Inflammatory macrophage treated with lipopolysaccharide for 1 hour (primary cell): ENCODE measurements around the gene DMBX1.

ENCODE experiments used
- DNase-seq, 2 donors: peaks; one replicate each; pipeline ENCODE4 v3.0.0-alpha.2; 2020 to 2022

DMBX1 gene

GRCh38 chr1:46461017-46461808 lies 28.4 kb upstream of the DMBX1 start:
- no peak for DNase-seq

- no peak for DNase-seq
These were observed 27.7 kb upstream of the DMBX1 start for GRCh38 chr1:46461809-46462448.

GRCh38 chr1:46464013-46464548 lies 25.6 kb upstream of the DMBX1 start:
- DNase-seq = no peak

- no peak for DNase-seq
These were observed 24.7 kb upstream of the DMBX1 start for GRCh38 chr1:46464915-46465314.

DNA sequence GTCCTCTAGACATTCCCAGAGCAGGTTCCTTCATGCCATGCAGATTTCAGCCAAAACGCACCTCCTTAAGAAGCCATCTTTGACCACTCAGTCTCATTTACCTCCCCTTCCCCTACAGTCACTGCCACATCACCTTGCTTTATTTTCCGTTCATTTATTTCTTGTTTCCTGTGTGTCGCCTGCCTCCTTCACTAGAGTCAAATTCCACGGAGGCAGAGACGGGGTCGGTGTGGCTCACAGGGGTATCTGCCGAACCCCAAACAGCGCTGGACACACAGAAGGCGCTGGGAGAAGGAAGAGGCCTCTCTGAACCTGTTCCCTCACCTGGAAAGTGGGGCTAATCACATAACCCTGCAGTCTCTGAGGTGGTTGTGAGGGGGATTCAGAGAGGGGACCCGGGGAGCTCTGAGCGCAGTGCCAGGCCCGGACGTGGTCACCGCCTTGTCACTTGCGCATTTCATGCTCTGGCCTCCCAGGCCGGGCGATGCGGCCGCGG lies 23.6 kb upstream of the DMBX1 start:
- DNase-seq = no peak

- DNase-seq = no peak
These were observed 23.0 kb upstream of the DMBX1 start for GRCh38 chr1:46466477-46467182.

DNA sequence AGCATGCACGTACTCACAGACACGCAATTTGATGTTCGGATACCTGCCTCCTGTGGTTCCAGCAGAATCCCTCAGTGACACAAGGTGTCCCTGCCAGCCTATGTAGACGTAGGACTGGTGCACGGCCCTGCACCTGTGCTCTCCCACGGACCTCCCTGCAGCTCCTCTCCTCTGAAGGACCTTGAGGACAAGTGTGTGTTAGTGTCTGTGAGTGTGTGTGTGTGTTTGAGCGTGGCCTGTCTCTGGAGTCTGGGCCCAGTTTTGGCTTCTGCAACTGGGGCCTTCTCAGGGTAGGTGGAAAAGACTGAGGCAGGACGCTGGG lies 22.5 kb upstream of the DMBX1 start:
- no peak for DNase-seq

DNA sequence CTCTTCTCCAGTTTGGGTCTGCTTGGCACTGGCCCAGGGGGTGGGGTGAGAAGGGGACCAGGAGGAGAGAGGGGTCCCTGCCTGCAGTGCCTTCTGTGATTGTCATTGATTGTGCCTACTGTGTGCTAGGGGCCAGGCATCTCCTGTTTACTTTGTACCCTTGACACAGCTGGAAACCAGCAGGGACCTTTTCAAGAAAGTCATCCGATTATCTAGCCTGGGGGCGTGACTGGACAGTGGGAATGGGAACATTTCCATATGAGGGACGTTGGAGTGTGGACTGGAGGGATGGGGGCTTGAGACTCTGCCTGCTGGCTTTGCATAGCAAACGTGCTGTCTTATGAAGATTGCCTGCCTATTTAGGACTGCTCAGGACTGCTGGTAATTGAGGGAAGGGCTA lies 19.8 kb upstream of the DMBX1 start:
- no peak for DNase-seq

GRCh38 chr1:46471848-46472492 lies 17.7 kb upstream of the DMBX1 start:
- no peak for DNase-seq

GRCh38 chr1:46472498-46473181 lies 17.0 kb upstream of the DMBX1 start:
- no peak for DNase-seq

- DNase-seq = no peak
These were observed 15.6 kb upstream of the DMBX1 start for GRCh38 chr1:46473991-46474390.

DNA sequence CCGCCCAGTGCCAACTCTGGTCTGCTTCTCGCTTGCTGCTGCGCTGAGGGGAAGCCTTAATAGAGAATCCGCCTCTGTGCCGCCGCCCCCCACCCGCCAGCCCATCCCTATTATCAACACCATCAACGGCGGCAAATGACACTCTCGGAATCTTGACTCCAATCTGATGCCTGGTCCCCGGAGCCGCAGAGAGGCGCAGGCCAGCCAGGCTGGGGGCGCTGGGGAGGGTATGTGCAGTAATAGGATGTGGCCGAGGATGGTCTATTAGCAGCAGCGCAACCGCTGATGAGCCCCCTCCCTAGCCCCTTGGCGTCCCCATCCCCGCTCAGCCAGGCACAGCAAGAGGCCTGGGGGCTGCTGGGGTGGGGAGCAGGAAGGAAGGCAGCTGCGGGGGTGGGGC lies 15.1 kb upstream of the DMBX1 start:
- no peak for DNase-seq

DNA sequence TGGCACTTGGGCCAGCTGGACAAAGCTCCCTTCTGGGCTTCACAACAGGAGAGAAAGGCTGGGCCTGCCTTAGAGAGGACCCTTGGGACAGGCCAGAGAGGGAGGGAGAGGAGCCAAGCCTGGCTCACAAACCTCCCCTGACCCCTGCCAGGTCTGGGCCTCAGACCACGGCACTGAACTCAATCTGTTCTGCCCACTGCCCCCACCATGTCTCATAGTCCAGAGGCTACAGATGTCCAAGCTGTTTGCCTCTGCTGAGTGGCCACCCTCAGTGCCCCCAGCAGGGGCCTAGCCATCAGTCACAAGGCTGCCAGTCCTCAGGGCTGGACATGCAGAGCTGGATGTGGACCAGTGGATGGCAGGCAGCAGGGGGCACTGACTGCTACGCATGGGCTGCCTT lies 13.0 kb upstream of the DMBX1 start:
- DNase-seq = no peak

- peak; percentile 75 to 97 for DNase-seq
These were observed 12.3 kb upstream of the DMBX1 start for GRCh38 chr1:46477153-46477929.

GRCh38 chr1:46478721-46479485 lies 10.7 kb upstream of the DMBX1 start:
- DNase-seq = no peak

DNA sequence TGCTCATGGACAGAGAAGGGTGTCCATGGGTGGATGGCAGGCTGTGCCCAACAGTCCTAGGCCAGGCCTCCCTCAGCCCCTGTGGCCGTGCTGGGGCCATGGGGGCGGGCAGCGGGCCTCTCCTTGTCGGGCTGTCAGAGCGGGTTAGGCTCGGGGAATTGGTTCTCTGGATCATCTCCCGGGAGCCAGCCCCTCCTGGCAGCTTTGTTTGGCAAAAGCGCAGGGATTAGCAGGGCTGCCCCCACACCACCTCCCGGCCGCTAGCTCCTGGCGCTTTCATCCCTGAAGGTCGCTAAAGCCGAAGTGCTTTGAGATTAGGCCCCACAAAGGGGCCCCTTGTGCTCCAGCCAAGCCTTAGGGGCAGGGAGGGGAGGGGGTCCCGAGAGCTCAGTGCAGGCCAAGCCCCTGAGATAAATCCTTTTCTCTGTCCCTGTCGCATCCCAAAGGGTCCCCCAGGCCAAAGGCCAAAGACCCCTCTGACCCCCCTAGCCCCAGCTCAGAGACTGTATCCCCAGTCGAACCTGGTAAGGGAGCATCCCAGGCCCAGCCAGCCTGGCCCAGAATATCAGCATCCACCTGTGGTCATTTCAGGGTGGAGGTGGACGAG lies 9.8 kb upstream of the DMBX1 start:
- DNase-seq = no peak

DNA sequence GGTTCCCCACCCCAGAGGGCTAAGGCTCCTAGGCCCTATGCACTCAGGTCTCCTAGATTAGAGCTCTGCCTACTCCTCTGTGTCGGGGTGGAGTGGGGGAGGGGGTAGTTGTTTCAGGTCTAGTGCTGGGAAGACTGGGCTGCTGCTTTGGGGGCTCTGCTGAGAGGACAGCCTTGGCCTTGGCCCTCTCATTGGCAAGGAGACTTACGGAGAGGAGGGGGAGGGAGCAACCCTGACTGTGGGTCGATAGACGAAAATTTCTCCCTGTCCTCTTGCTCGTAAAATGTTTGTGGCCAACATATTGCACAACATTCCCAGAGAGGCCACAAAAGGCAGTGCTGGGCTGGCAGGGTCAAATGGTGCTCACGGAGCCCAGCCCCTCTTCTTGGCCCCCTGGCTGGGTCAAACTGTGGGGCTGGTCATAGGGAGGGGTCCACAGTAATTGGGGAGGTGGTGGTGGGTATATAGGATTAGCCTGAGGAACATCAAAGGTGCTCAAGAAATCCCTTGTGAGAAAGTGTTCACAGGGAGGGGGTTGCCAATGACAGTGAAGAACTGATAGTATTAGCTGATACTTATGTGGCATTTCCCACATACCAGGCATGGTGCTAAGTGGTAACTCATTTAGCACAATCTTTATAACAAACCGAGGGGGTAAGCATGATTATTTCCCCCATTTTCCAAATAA lies 8.5 kb upstream of the DMBX1 start:
- no peak for DNase-seq

- no peak for DNase-seq
These were observed 7.7 kb upstream of the DMBX1 start for GRCh38 chr1:46481961-46482360.

- DNase-seq = no peak
These were observed 6.0 kb upstream of the DMBX1 start for GRCh38 chr1:46483589-46483988.
